GM18861 (cell line): ENCODE results near the gene ZNF608.

Experiments used
- ATAC-seq: cut with Tn5 transposase; IDR thresholded peaks from one replicate; pipeline ENCODE4 v1.9.1; 2021; ENCODE audit not compliant: unreplicated experiment

The ZNF608 gene, protein sequence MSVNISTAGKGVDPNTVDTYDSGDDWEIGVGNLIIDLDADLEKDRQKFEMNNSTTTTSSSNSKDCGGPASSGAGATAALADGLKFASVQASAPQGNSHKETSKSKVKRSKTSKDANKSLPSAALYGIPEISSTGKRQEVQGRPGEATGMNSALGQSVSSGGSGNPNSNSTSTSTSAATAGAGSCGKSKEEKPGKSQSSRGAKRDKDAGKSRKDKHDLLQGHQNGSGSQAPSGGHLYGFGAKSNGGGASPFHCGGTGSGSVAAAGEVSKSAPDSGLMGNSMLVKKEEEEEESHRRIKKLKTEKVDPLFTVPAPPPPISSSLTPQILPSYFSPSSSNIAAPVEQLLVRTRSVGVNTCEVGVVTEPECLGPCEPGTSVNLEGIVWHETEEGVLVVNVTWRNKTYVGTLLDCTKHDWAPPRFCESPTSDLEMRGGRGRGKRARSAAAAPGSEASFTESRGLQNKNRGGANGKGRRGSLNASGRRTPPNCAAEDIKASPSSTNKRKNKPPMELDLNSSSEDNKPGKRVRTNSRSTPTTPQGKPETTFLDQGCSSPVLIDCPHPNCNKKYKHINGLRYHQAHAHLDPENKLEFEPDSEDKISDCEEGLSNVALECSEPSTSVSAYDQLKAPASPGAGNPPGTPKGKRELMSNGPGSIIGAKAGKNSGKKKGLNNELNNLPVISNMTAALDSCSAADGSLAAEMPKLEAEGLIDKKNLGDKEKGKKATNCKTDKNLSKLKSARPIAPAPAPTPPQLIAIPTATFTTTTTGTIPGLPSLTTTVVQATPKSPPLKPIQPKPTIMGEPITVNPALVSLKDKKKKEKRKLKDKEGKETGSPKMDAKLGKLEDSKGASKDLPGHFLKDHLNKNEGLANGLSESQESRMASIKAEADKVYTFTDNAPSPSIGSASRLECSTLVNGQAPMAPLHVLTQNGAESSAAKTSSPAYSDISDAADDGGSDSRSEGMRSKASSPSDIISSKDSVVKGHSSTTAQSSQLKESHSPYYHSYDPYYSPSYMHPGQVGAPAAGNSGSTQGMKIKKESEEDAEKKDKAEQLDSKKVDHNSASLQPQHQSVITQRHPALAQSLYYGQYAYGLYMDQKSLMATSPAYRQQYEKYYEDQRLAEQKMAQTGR (N-terminal part only)

DNA sequence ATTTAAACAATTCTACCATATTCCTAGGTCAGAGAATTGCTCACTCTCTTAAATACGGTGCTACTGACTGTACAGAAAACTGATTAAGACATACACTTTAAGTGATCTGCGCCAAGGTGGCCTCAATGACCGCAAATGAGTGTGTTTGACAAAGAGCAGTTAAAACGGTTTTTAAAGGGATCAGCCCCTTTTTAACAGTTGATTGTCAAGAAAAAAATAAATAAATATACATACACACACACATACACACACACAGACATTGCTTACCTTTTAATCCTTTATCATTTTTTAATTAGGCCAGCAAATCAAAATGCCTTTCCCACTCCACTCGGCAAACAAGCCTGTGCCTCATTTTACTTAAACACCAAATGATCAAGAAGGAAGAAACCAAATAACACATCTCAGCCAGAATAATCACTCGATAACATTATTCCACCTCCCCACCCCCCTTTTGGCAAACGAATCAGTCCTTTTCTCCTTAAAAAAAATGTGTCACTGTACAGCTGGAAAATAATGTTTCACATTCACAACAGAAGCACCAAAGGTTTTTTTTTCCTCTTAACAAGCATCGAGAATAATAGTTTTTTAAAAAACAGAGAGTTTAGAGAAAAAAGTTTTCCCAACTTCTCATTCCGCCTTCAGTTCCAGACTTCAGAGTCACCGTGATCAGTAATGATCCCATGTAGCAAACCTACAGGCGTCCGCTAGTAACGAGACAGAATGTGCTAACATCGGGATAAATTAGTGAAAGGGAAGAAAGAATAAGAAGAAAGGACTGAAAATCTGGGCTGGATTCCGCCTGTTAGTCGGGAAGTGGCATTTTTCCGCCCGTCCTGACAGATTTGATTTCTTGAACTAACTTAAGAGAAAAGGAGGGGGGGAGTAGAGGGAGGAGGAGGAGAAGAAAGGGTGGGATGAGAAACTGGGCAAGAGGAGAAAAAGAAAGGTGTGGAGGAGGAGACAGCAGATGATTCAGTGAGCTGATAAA is at the start of gene ZNF608:
Gene ZNF608, minus strand, starts transcription at position 712 of the 988 bp plus-strand sequence. CDS start 1,650 bp downstream, outside the sequence.
- no peak for ATAC-seq

DNA sequence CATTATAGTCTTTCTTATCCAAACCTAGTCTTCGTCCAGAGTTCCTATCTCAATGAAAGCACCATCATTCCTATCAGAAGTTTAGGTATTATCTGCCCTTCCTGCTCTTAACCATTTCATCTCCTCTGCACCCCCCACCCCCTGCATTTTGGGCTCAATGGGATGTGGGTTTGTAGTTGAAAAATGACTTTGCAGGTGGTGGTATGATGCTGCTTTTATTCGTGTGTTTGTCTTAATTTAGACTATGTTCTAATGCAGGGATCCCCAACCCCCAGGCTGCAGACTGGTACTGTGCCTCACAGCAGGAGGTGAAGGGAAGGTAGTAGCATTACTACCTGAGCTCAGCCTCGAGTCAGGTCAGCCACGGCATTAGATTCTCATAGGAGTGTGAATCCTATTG is 49.4 kb upstream of the ZNF608 start:
- ATAC-seq: no peak

- ATAC-seq: no peak
These were observed 44.7 kb upstream of the ZNF608 start for GRCh38 chr5:124790895-124791732.

- ATAC-seq: no peak
These were observed 44.0 kb upstream of the ZNF608 start for GRCh38 chr5:124790301-124790894.

DNA sequence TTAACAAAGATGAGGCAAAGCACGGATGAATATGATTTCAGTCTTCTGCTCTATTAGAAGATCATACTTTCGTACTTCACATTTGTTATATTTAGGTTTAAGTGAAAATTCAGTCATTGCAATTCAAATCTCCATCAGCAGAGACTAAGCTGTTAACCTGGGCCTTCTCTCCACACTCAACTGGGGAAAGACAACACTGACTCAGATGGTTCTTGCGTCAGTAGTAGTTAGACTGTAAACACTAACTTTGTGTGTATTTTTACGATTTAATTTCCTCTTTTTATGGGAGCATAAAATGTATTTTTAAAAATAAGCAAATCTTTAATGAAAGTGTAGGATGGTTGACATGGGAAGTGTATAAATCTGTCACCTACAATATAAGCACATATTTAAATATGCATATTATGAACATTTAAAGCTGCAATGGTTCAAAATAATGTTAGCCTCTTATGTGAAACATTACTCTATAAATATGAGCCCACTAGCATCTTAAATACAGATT is 42.7 kb upstream of the ZNF608 start:
- ATAC-seq: no peak

DNA sequence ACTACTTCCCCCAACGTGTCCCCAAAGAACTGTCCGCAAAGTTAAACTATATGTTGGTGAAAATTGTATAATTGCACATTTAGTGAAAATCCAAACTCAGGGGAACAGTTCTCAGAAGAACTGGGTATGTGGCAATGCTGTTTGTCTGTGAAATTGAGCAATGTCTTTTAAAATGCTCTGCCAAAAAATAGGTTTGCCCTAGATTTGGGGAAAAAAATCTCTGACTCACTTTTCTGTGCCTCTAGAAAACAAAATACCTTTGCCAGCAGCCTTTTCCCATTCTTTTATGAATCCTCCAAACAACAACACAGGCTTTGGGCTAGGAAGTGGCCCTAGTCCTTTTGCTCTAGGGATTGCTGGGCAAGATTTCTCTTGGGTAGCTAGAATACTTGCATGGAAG is 37.4 kb upstream of the ZNF608 start:
- no peak for ATAC-seq

DNA sequence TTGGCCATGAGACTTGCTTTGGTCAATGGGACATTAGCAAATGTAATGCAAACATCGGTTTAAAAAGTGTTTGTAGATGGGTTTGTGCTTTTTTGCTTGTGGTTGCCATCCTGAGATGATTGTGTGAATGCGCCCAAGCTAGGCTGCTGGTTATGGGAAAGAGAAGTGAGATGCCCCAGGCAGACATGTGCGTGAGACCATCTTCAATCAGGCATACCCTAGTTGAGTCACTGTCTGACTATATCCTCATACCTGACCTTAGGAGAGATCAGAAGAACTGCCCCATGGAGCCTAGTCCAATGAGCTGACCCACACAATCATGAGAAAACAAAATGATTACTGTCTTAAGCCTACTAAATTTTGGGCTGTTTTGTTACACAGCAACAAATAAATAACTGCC is 36.8 kb upstream of the ZNF608 start:
- ATAC-seq: no peak

DNA sequence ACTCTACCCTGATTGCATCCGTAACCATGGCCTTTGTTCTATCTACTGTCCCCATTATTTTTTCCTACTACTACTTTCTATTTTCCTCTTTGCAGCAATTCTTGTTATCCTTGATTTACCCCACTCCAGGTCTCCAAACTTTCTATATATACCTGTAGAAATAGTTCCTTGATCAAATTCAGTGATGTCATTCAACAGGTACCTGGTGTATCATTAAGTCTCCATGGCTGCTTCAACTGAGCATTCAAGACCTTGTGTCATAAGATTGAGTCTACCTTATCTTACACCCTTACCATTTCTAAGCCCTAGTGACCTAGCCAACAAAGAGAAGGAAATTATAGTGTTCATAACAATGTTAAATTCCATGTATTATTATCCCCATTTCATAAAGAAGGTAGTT is 35.8 kb upstream of the ZNF608 start:
- no peak for ATAC-seq

DNA sequence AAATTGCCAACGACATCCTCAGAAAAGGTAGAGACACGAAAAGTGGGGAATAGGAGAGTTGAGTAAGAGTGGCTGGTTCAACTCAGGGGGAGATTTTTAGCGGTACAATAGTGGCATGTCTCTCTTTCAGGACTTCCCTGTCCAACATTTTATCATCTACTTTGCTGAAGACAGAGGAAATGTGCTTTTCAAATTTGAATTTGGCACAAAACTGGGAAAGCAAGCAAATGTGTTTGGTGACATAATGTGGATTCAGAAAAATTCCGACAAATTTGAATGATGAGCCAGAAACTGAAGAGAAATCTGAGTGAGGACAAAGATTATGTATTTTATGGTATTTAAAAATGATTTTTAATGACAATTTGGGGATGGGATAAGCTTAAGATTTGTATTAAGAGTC is 33.6 kb upstream of the ZNF608 start:
- no peak for ATAC-seq

- ATAC-seq: no peak
These were observed 27.2 kb upstream of the ZNF608 start for GRCh38 chr5:124773315-124774311.

- ATAC-seq: no peak
These were observed 26.2 kb upstream of the ZNF608 start for GRCh38 chr5:124772457-124773200.

GRCh38 chr5:124771761-124772160 is 25.3 kb upstream of the ZNF608 start:
- ATAC-seq: no peak

- ATAC-seq: no peak
These were observed 18.7 kb upstream of the ZNF608 start for GRCh38 chr5:124764992-124765611.

DNA sequence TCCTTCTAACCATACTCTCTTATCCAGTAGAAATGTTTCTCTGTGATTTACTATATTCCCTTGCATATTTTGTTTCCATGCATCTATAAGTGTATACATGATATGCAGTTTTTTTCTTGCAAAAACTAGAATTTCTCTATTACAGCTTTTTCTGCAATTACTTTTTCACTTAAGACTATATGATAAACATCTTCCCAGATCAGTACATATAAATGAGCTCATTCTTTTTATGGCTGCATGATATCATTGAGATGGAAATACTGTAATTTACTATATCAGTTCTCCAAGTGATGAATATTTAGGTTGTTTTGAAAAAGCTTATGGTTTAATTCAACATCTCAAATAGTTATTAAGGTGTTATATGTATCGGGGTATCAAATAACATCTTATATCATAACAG is 18.1 kb upstream of the ZNF608 start:
- no peak for ATAC-seq

- ATAC-seq: no peak
These were observed 14.6 kb upstream of the ZNF608 start for GRCh38 chr5:124761010-124761409.

GRCh38 chr5:124760608-124761007 is 14.2 kb upstream of the ZNF608 start:
- ATAC-seq: no peak
